GM23248 (cell line): ENCODE measurements around the gene SREK1. TPM values are rescaled to one million over a fixed set of nuclear protein-coding genes. Genes with fewer than 3 reads are reported as not detected.

Experiments
- DNase-seq: peaks from one replicate; pipeline ENCODE4 v3.0.0-alpha.2; 2015
- H2AFZ ChIP-seq: fragments of 200-600 bp; sonication (generic); 2 replicates; pipeline ENCODE4 v1.6.1; 2016; ENCODE audit warnings: antibody characterized with exemption
- H3F3A ChIP-seq: fragments of 200-600 bp; sonication (generic); 2 replicates; pipeline ENCODE4 v1.6.1; 2016; ENCODE audit warnings: mild to moderate bottlenecking, antibody characterized with exemption, mixed run types; ENCODE audit not compliant: insufficient read depth
- H3K27ac ChIP-seq: fragments of 200-600 bp; sonication (generic); 2 replicates; pipeline ENCODE4 v1.5.1; 2016; ENCODE audit warnings: mild to moderate bottlenecking
- H3K27me3 ChIP-seq: fragments of 200-600 bp; sonication (generic); replicated peaks from 2 replicates; pipeline ENCODE4 v1.6.1; 2016; ENCODE audit warnings: mild to moderate bottlenecking; ENCODE audit not compliant: insufficient read depth
- H3K36me3 ChIP-seq: fragments of 200-600 bp; sonication (generic); 2 replicates; pipeline ENCODE4 v1.6.1; 2016; ENCODE audit warnings: low read depth, mild to moderate bottlenecking
- H3K4me1 ChIP-seq: fragments of 200-600 bp; sonication (generic); 2 replicates; pipeline ENCODE4 v1.6.1; 2016; ENCODE audit warnings: mild to moderate bottlenecking; ENCODE audit not compliant: insufficient read depth
- H3K4me2 ChIP-seq: fragments of 200-600 bp; sonication (generic); one replicate; pipeline ENCODE4 v1.6.1; 2016; ENCODE audit warnings: mild to moderate bottlenecking; ENCODE audit not compliant: unreplicated experiment
- H3K4me3 ChIP-seq: fragments of 200-600 bp; sonication (generic); 2 replicates; pipeline ENCODE4 v1.5.1; 2016; ENCODE audit warnings: mild to moderate bottlenecking
- H3K79me2 ChIP-seq: fragments of 200-600 bp; sonication (generic); 2 replicates; pipeline ENCODE4 v1.6.1; 2016; ENCODE audit warnings: mild to moderate bottlenecking; ENCODE audit not compliant: insufficient read depth
- H3K9ac ChIP-seq: fragments of 200-600 bp; sonication (generic); 2 replicates; pipeline ENCODE4 v1.6.1; 2016; ENCODE audit warnings: mild to moderate bottlenecking
- H3K9me2 ChIP-seq: fragments of 200-600 bp; sonication (generic); 2 replicates; pipeline ENCODE4 v1.6.1; 2016; ENCODE audit warnings: mixed run types, mild to moderate bottlenecking, moderate library complexity; ENCODE audit not compliant: insufficient read depth
- H3K9me3 ChIP-seq: fragments of 200-600 bp; sonication (generic); one replicate; pipeline ENCODE4 v1.6.1; 2017; ENCODE audit warnings: low read depth
- H4K20me1 ChIP-seq: fragments of 200-600 bp; sonication (generic); 2 replicates; pipeline ENCODE4 v1.6.0; 2016; ENCODE audit not compliant: insufficient read depth
- EZH2 ChIP-seq: fragments of 200-600 bp; sonication (generic); IDR thresholded peaks from 2 replicates; pipeline ENCODE4 v1.6.1; 2018; ENCODE audit warnings: antibody characterized with exemption, mild to moderate bottlenecking; ENCODE audit not compliant: insufficient read depth, poor library complexity, severe bottlenecking
- EZH2phosphoT487 ChIP-seq: fragments of 200-600 bp; sonication (generic); IDR thresholded peaks from 2 replicates; pipeline ENCODE4 v1.6.1; 2018; ENCODE audit warnings: antibody characterized with exemption, moderate library complexity, mild to moderate bottlenecking, low read depth; ENCODE audit not compliant: insufficient read depth
- WGBS, 2 experiments: methylation state at CpG; one replicate each; pipeline ENCODE4 v1.1.6; 2015 to 2017; ENCODE audit warnings: low lambda C conversion rate in 2 of 2, low coverage in 1 of 2; ENCODE audit errors: missing lambda C conversion rate in 2 of 2; 5-methylcytosine and 5-hydroxymethylcytosine counted together
- in situ Hi-C: fragments of 300-500 bp; cut with MboI; formaldehyde crosslinking; loops from 2 replicates; pipeline ENCODE4 v1.15.0; 2020
- polyA plus RNA-seq: library from polyadenylated mRNA; unstranded; fragments of >200 nt; fragmentation: Nextera tagmentation; extraction: Ambion mirVana; gene quantifications from 2 replicates; pipeline ENCODE4 v1.2.1, GENCODE V29; 2016
- total RNA-seq: library from RNA; depleted of rRNA; stranded (reverse); fragments of >200 nt; shearing (Covaris generic); gene quantifications from 2 replicates; pipeline ENCODE4 v1.2.3, GENCODE V29; 2014

Gene SREK1
- total and polyA plus RNA-seq, 2 experiments from 2014 or later, result 32.2 to 45.5 TPM

- no peaks in the 10 kb centered on the region for H3K9me2 ChIP-seq
- no peak overlapping the region for H2AFZ ChIP-seq
- H4K20me1 ChIP-seq, result no peaks in the 10 kb centered on the region
- no peak overlapping the region for H3K27ac ChIP-seq
- no peak overlapping the region for H3K9ac ChIP-seq
- H3K4me3 ChIP-seq, result no peak overlapping the region
- no peaks in the 10 kb centered on the region for H3K9me3 ChIP-seq
- DNase-seq, result peak; percentile 84
- TF ChIP-seq EZH2, result no peak
- no peak for TF ChIP-seq EZH2phosphoT487
- no peak overlapping the region for H3K4me2 ChIP-seq
- no peaks in the 10 kb centered on the region for H3K27me3 ChIP-seq
- H3F3A ChIP-seq, result peaks cover 17% of the 10 kb centered on the region; the same call in 1 of the 2 replicates
- in situ Hi-C loops, result no loop called here
- H3K4me1 ChIP-seq, result no peaks in the 10 kb centered on the region
- H3K79me2 ChIP-seq, result peaks cover 67% of the 10 kb centered on the region
- 59 to 65% methylated on average over 6 of the region's 6 CpGs for WGBS, 2 experiments
- H3K36me3 ChIP-seq, result peaks cover 49% of the 10 kb centered on the region
These were observed 27.5 kb downstream of the SREK1 start for GRCh38 chr5:66171349-66172344.

GRCh38 chr5:66174338-66174737 is 30.2 kb downstream of the SREK1 start:
- peaks cover 63% of the 10 kb centered on the region for H3K36me3 ChIP-seq
- TF ChIP-seq EZH2, result no peak
- TF ChIP-seq EZH2phosphoT487, result no peak
- peak; percentile 59 for DNase-seq
- peaks cover 63% of the 10 kb centered on the region for H3K79me2 ChIP-seq
- H3K27me3 ChIP-seq, result no peaks in the 10 kb centered on the region
- H4K20me1 ChIP-seq, result no peaks in the 10 kb centered on the region
- no peaks in the 10 kb centered on the region for H3K9me3 ChIP-seq
- no peak overlapping the region for H3K4me3 ChIP-seq
- H3F3A ChIP-seq, result peaks cover 10% of the 10 kb centered on the region; the same call in 1 of the 2 replicates
- H3K4me1 ChIP-seq, result no peaks in the 10 kb centered on the region
- H2AFZ ChIP-seq, result no peak overlapping the region
- H3K9ac ChIP-seq, result no peak overlapping the region
- H3K4me2 ChIP-seq, result no peak overlapping the region
- no peaks in the 10 kb centered on the region for H3K9me2 ChIP-seq
- H3K27ac ChIP-seq, result no peak overlapping the region
- WGBS, 2 experiments, result 57 to 58% methylated on average over 3 of the region's 3 CpGs
- in situ Hi-C loops, result no loop called here

GRCh38 chr5:66178799-66179198 is 34.7 kb downstream of the SREK1 start:
- Histone ChIP-seq H3K9ac (no peak overlapping the region), H3K27ac (no peak overlapping the region), H3K4me1 (no peaks in the 10 kb centered on the region), H2AFZ (no peak overlapping the region), H3K27me3 (no peaks in the 10 kb centered on the region), H3K36me3 (peaks cover 70% of the 10 kb centered on the region), H3K9me2 (no peaks in the 10 kb centered on the region), H3K4me3 (no peak overlapping the region), H3K4me2 (no peak overlapping the region), H3K79me2 (peaks cover 46% of the 10 kb centered on the region), H4K20me1 (no peaks in the 10 kb centered on the region), H3F3A (no peaks in the 10 kb centered on the region), H3K9me3 (no peaks in the 10 kb centered on the region)
- TF ChIP-seq EZH2phosphoT487, result no peak
- no peak for TF ChIP-seq EZH2
- WGBS, 2 experiments, result 96 to 100% methylated on average over 1 of the region's 1 CpG
- in situ Hi-C loops, result no loop called here
- no peak for DNase-seq

GRCh38 chr5:66179297-66180051 is 35.4 kb downstream of the SREK1 start:
- Histone ChIP-seq H3K27me3 (no peaks in the 10 kb centered on the region), H3K79me2 (peaks cover 39% of the 10 kb centered on the region), H3F3A (no peaks in the 10 kb centered on the region), H2AFZ (no peak overlapping the region), H3K9me3 (no peaks in the 10 kb centered on the region), H3K4me3 (no peak overlapping the region), H4K20me1 (no peaks in the 10 kb centered on the region), H3K4me1 (no peaks in the 10 kb centered on the region), H3K9ac (no peak overlapping the region), H3K27ac (no peak overlapping the region), H3K9me2 (no peaks in the 10 kb centered on the region), H3K4me2 (no peak overlapping the region), H3K36me3 (peaks cover 71% of the 10 kb centered on the region)
- no peak for DNase-seq
- in situ Hi-C loops, result no loop called here
- TF ChIP-seq EZH2 (no peak), EZH2phosphoT487 (no peak)
- WGBS, 2 experiments, result 94 to 100% methylated on average over 1 of the region's 1 CpG
